ENCODE measurements around the gene UBR4. TPM values are rescaled to one million over a fixed set of nuclear protein-coding genes. Genes with fewer than 3 reads are reported as not detected.

UBR4 gene
- total RNA-seq, 1 experiment from 2014 or later = 38.8 TPM

GRCh38 chr1:19087017-19087736 is 122.9 kb downstream of the UBR4 start:
- DNase-seq (ENCODE audit: low read depth) = peak; percentile 48
- in situ Hi-C loops (cut with HindIII; ENCODE audit: low pct_unique_long_range_greater_than_20kb, low sequenced_read_pairs) = no loop called here

DNA sequence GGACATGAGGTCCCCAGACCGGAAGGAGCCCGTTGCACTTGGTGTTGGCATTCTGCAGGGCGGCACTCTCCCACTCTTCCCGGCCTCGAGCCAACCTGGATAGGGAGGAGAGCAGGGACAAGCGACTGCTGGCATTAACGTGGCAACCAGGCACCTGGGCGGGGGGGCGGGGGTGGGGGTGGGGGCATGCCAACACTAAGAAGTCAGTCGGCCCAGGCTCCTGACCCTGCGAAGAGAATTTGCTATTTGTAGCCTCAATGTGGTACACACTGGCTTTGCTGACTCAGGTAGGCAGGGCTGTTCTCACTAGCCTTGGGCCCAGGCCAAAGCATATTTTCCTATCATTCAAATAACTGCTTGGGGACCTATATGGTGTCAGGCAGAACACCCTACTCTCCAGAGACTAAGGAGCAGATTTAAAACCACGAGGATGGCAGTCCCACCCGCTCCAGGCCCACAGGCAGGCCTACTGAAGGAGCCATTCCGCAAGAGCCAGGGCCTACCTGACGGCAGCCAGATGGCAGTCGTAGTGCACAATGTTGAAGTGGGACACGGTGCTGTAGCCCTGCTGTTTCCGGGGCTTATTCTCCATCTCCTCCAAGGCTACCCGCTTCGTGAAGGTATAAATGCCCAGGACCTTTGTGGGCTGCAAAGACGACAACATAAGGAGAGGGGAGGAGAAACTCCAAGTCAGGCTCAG is 123.7 kb downstream of the UBR4 start:
- in situ Hi-C loops (cut with HindIII; ENCODE audit: low pct_unique_long_range_greater_than_20kb, low sequenced_read_pairs) = no loop called here
- no peak for DNase-seq (ENCODE audit: low read depth)

DNA sequence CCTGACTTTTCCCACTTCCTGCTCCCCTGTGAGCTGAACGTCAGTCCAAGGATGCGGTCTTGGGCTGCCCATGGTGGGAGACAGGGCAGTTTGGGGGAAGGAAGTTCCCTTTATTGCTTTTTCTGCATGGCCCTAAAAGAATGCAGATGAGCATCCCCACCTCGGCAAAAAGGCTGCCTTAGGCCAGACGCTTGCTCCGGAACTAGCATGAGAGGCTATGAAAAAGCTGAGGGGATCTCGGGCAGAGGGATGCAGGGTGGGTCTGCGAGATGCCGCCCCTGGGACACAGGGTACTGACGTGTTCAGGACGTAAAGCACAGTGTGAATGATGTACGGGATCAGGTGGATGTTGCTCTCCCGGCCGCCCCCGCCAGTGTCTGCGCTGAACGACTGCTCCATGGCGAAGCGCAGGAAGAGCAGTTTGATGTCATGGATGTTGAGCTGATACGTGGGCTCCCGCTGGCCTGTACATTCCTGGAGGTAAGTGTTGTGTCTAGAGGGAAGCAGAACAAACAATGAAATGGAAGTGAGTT is 125.8 kb downstream of the UBR4 start:
- DNase-seq (ENCODE audit: low read depth) = no peak
- in situ Hi-C loops (cut with HindIII; ENCODE audit: low pct_unique_long_range_greater_than_20kb, low sequenced_read_pairs) = no loop called here

GRCh38 chr1:19083081-19083480 is 127.0 kb downstream of the UBR4 start:
- in situ Hi-C loops (cut with HindIII; ENCODE audit: low pct_unique_long_range_greater_than_20kb, low sequenced_read_pairs) = no loop called here
- no peak for DNase-seq (ENCODE audit: low read depth)

DNA sequence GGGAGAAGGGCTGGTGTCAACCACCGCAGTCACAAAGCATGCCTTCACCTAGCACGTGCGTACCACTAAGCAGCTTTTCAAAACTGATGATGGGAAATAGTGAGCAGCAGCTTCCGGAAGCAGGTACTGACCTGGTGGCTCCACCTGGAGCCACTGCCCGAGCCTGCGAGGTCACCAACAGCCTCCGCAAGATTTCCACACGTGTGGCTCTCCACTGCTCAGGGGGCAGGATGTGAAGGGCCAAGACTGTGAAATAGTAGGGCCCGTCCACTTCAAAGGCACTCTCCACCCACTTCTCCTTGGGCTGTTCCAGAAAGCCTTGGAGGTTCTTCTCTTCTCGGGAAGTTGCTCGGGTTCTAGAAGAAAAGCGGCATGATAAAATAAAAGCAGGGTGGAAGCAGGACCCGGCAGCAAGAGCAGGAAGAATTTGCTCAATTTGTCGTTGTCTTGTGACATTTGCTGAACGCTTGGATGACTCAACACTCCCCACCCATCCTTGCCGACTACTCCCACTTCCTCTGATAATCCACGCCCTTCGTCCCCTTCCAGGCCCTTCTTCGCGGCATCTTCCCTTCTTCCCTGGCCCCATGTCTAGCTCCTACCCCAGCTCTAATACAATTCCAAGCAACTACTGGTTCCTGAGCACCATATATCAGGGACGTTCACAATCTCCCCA is 128.7 kb downstream of the UBR4 start:
- in situ Hi-C loops (cut with HindIII; ENCODE audit: low pct_unique_long_range_greater_than_20kb, low sequenced_read_pairs) = no loop called here
- peak; percentile 56 for DNase-seq (ENCODE audit: low read depth)

DNA sequence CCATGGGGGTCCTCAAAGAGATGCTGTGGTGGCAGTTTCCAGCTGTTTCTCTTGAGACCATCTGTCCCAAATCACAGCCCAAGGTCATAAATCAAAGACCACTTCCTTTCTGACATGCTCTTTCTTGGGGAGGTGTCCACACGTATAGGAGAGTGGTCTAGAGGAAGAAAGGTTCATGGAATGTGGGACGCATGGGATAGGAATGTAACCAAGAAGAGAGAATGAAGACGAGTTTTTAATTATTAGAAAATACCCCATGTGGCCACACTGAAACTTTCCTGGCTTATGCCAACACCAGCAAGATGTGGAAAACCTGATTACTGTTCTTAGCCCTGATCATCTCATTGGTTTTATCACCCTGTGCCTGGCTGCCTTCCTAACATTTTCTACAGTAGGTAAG is 129.3 kb downstream of the UBR4 start:
- in situ Hi-C loops (cut with HindIII; ENCODE audit: low pct_unique_long_range_greater_than_20kb, low sequenced_read_pairs) = no loop called here
- DNase-seq (ENCODE audit: low read depth) = no peak

DNA sequence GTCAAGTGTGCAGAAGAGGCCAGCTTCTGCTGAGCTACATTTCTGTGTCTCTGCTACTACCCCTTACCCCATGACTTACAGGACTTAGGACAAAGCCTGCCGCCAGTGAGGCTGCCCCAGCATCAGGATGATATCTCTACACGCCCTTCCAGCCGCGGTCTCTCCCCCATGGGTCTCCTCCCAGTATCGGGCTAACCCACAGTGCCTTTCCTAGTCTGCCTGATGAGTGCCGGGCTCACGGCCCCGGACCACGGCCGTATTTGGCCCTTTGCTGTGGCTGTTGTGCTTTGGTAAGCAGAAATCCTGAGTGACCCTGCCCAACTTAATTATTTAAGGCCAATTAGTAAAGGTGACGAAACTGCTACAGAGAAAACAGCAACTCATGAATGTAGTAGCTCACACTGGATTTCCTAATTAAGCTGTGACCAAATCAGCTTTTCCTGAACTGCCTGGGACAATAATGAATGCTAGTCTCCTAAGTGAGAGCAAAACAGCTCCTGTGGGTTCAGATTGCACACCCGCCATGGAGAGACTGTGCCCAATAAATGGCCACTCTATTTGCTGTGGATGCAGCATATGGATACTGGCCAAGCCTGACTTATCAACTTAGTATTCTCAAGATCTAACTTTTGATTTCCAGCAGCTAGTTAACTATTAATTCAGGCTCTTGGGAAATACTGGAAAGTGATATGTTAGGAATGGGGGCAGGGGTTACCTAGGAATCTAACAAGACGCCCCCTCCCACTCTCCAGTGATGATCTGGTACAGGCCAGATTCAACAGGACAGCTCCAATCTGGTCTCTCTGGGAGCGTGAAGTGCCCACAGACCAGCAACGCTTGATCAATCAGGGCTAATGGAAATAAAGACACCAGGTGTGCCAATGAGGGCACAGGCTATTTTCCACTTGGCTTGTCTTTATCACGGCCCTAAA is 130.3 kb downstream of the UBR4 start:
- in situ Hi-C loops (cut with HindIII; ENCODE audit: low pct_unique_long_range_greater_than_20kb, low sequenced_read_pairs) = no loop called here
- peak; percentile 77 for DNase-seq (ENCODE audit: low read depth)

DNA sequence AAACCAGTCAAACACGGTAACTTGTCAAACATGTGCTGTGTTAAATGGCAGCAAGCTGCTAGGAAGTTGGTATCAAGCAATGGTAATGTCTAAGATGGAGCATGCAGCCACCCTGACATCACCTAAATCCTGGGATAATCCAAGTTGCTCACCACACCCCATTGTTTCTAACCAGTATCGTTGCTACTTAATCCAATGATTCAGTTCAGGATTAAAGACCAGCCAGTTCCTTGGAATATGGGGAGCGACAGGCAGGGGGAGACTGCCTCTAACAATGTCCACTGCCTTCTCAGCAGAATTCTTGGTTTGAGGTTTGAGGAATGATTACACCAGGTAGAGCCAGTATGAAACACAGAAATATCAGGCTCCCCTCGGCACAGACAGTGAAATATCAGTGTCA is 131.5 kb downstream of the UBR4 start:
- in situ Hi-C loops (cut with HindIII; ENCODE audit: low pct_unique_long_range_greater_than_20kb, low sequenced_read_pairs) = no loop called here
- DNase-seq (ENCODE audit: low read depth) = no peak

DNA sequence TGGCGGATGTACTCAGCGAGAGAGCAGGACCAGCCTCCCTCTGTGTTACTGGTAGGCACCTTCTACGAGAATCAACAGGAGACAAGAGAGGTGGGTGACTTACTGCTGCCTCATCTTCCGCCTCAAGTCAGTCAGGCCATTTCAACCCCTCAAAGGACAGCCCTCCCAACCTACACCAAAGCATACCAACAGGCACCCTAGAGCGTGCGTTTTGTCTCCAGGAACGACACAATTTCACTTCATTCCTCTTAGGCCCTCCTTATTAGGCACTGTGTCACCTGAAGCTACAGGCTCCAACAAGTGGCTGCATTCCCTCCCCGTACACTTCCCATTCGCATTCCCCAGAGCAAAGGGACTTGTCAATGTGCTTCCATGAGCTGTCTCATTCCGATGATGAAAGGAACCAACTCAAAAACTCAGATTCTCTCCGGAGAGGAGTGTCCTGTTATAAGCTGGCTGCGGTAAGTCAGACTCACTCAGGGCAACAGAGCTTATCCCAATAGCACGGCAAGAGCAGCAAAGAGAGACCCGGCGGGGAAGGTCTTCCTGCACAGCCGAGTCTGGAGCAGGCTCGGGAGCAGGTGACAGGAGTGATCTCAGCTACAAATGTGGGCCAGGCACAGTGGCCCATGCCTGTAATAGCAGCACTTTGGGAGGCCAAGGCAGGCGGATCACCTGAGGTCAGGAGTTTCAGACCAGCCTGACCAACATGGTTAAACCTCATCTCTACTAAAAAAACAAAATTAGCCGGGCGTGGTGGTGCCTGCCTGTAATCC is 133.0 kb downstream of the UBR4 start:
- DNase-seq (ENCODE audit: low read depth) = no peak
- in situ Hi-C loops (cut with HindIII; ENCODE audit: low pct_unique_long_range_greater_than_20kb, low sequenced_read_pairs) = no loop called here

GRCh38 chr1:19074902-19075721 is 135.0 kb downstream of the UBR4 start:
- in situ Hi-C loops (cut with HindIII; ENCODE audit: low pct_unique_long_range_greater_than_20kb, low sequenced_read_pairs) = no loop called here
- DNase-seq (ENCODE audit: low read depth) = no peak

DNA sequence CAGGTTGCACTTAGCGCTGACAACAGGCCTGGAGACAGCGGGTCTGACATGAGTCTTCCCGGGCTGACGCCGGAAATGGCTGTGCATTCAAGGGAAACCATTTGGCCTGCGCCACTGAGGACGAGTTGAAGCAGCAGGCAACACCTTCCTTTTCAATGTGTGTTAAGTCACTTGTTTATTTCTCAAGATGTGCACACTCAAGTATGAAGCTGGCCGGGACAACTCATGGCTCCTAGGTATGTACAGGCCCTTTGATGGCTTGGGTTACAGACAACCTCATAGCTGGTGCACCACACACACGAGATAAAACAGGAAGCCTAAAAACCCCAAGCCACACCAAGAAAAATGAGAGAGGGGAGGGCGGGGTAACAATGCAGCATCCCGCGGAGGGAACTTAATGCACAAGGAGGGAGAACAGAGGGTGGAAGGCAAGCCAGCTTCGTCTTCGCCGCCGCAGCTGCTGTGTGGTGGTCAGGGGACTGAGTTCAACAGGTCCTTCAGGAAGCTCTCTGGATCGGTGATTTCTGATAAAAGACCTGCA is 135.6 kb downstream of the UBR4 start:
- in situ Hi-C loops (cut with HindIII; ENCODE audit: low pct_unique_long_range_greater_than_20kb, low sequenced_read_pairs) = no loop called here
- no peak for DNase-seq (ENCODE audit: low read depth)

DNA sequence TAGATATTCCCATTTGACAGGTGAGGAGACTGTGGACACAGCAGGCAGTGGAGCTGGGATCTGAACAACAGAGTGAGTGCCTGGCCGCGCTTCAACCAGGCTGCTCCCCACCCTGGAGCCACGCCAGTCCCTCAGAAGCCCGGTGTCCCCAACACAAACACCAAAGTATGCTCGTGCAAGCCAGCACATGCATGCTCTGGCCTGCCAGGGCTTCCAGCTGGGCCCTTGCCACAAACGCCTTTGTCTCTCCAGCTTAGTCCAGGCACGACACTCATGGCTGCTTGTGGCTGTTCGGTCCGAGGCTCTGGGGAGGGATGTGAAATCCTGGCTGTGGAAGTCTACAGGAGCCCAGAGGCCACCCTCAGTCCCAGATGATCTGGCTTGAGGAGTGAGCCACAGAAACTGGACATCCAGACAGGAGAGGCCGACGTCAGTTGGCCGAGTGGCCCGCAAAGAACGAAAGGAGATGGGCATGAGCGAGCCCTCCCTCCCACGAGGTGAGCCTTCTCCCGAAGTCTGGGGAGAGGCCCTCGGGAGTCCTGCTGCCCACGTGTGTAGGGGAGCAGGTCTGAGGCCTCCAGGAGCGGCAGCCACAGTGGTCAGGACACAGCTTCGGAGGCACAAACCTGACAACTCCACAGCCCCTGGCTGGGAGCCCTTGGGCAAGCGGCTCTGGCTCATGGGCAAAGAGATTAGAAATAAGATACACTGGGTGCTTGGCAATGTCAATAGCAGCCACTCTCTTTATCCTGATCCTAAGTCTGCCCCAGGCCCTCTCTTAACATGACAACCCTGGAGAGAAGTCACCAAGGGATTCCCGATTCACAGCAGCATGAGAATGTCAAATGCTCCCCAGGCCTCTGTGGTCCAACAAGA is 136.5 kb downstream of the UBR4 start:
- DNase-seq (ENCODE audit: low read depth) = no peak
- in situ Hi-C loops (cut with HindIII; ENCODE audit: low pct_unique_long_range_greater_than_20kb, low sequenced_read_pairs) = no loop called here

DNA sequence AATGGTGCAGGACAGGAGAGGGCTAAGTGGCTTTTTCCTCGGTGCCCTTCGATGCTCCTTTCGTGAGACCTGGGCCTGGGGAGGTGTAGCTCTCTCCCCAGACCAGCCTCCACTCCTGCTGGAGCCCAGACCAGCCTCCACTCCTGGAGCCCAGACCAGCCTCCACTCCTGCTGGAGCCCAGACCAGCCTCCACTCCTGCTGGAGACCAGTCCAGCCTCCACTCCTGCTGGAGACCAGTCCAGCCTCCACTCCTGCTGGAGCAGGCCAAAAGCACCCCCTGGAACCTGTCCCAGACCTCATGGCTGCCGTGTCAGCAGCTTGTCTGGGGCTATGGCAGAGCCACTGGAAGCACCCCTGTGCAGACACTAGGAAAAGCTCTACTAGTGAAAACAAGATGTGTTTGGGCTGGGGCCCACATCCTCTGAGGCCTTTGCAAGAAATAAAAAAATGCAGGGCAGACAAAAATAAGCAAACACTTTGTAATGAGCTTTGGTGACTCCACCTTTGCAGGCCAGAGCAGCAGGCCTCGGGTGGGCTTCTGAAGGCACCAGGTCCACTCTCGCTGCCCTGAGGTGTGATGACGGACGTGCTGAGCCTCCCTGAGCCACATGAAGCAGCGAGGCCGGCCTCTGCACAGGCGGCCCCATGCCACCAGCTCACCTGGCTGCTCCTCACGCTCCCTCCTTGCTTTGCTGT is 137.6 kb downstream of the UBR4 start:
- in situ Hi-C loops (cut with HindIII; ENCODE audit: low pct_unique_long_range_greater_than_20kb, low sequenced_read_pairs) = no loop called here
- DNase-seq (ENCODE audit: low read depth) = no peak

DNA sequence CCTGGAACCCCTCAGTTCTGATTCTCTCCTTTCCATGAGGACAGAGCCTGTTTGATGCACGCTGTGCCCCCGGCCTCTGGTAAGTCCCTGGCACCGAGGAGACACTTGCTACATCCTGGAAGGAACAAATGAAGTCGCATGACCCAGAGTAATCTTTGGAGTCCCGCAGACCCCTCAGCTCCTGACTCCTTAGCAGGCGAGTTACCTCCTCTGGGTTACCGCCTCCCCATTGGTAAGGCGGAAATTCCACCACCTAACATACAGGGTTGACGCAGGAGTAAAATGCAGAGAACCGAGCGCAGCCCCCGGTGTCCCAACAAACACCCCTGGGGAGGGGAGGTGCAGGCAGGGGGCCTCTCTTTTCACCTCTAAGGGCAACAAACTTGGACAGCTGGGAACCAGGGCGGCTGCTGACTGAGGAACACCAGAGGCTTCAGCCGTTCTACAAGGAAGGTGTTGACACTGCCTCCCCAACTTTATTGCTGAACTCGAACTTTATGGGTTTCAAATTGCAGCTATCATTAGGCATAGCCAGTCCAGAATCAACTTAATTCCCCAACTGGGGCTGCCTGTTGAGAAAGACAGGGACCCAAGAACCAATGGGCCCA is 138.3 kb downstream of the UBR4 start:
- no peak for DNase-seq (ENCODE audit: low read depth)
- in situ Hi-C loops (cut with HindIII; ENCODE audit: low pct_unique_long_range_greater_than_20kb, low sequenced_read_pairs) = no loop called here

Data from Caki2 (cell line).